Chondrocyte (in vitro differentiated cells): Measurements from ENCODE around the gene MBNL1. TPM values are rescaled to one million over a fixed set of nuclear protein-coding genes. Genes with fewer than 3 reads are reported as not detected.

ENCODE experiments used
- DNase-seq: peaks from one replicate; pipeline ENCODE4 v3.0.0; 2021; ENCODE audit warnings: mixed read lengths, low spot score
- H3K27ac Mint-ChIP-seq: one replicate; pipeline ENCODE4 v1.8.0; 2021; ENCODE audit warnings: mild to moderate bottlenecking, moderate library complexity, mixed read lengths; ENCODE audit not compliant: unreplicated experiment
- H3K27me3 Mint-ChIP-seq: 2 replicates; pipeline ENCODE4 v1.8.0; 2021; ENCODE audit warnings: low read depth, mixed read lengths
- H3K36me3 Mint-ChIP-seq: 2 replicates; pipeline ENCODE4 v1.8.0; 2021; ENCODE audit warnings: low read depth, mixed read lengths
- H3K4me1 Mint-ChIP-seq: 2 replicates; pipeline ENCODE4 v1.8.0; 2021; ENCODE audit warnings: low read depth, mild to moderate bottlenecking, mixed read lengths
- H3K4me3 Mint-ChIP-seq: one replicate; pipeline ENCODE4 v1.8.0; 2021; ENCODE audit warnings: mild to moderate bottlenecking, moderate library complexity, mixed read lengths; ENCODE audit not compliant: unreplicated experiment
- H3K9me3 Mint-ChIP-seq: 2 replicates; pipeline ENCODE4 v1.8.0; 2021; ENCODE audit warnings: low read depth, mixed read lengths
- total RNA-seq: library from RNA; stranded (reverse); gene quantifications from 3 replicates; pipeline ENCODE4 v1.2.1, GENCODE V29; 2021
- TF ChIP-seq, protein P1 (sequence below): fragments of 200-600 bp; sonication (generic); IDR thresholded peaks from 2 replicates; pipeline ENCODE4 v1.5.0; 2021; ENCODE audit warnings: antibody characterized with exemption, mild to moderate bottlenecking, moderate library complexity

MBNL1 gene
- total RNA-seq, 1 donor from 2014 or later = 166 TPM

DNA sequence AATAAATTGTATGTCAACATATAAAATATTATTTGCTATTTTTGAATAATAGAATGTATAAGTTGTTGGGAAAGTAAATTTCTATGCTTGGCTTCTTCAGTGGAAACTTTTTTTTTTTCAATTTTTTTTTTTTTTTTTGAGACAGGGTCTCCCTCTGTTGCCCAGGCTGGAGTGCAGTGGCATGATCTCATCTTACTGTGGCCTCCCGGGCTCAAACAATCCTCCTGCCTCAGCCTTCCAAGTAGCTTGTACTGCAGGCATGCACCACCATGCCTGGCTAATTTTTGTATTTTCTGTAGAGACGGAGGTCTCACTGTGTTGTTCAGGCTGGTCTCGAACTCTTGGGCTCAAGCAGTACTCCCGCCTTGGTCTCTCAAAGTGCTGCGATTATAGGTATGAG is 16.8 kb downstream of the MBNL1 start:
- DNase-seq = no peak
- no peaks in the 10 kb centered on the region for H3K36me3 Mint-ChIP-seq
- no peak overlapping the region for H3K27ac Mint-ChIP-seq
- H3K4me3 Mint-ChIP-seq = no peak overlapping the region
- TF ChIP-seq, protein P1, sequence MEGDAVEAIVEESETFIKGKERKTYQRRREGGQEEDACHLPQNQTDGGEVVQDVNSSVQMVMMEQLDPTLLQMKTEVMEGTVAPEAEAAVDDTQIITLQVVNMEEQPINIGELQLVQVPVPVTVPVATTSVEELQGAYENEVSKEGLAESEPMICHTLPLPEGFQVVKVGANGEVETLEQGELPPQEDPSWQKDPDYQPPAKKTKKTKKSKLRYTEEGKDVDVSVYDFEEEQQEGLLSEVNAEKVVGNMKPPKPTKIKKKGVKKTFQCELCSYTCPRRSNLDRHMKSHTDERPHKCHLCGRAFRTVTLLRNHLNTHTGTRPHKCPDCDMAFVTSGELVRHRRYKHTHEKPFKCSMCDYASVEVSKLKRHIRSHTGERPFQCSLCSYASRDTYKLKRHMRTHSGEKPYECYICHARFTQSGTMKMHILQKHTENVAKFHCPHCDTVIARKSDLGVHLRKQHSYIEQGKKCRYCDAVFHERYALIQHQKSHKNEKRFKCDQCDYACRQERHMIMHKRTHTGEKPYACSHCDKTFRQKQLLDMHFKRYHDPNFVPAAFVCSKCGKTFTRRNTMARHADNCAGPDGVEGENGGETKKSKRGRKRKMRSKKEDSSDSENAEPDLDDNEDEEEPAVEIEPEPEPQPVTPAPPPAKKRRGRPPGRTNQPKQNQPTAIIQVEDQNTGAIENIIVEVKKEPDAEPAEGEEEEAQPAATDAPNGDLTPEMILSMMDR = no peak
- H3K4me1 Mint-ChIP-seq = peaks cover 63% of the 10 kb centered on the region
- no peaks in the 10 kb centered on the region for H3K27me3 Mint-ChIP-seq
- H3K9me3 Mint-ChIP-seq = no peaks in the 10 kb centered on the region

- peaks cover 59% of the 10 kb centered on the region for H3K4me1 Mint-ChIP-seq
- H3K4me3 Mint-ChIP-seq = no peak overlapping the region
- TF ChIP-seq, protein P1 = no peak
- no peaks in the 10 kb centered on the region for H3K36me3 Mint-ChIP-seq
- no peaks in the 10 kb centered on the region for H3K9me3 Mint-ChIP-seq
- H3K27ac Mint-ChIP-seq = peak overlapping the region; percentile 82
- no peaks in the 10 kb centered on the region for H3K27me3 Mint-ChIP-seq
- no peak for DNase-seq
Observed at GRCh38 chr3:152287898-152288576, 19.3 kb downstream of the MBNL1 start.

GRCh38 chr3:152288681-152289080 is 20.0 kb downstream of the MBNL1 start:
- no peak for DNase-seq
- no peaks in the 10 kb centered on the region for H3K36me3 Mint-ChIP-seq
- TF ChIP-seq, protein P1 = no peak
- H3K4me1 Mint-ChIP-seq = peaks cover 56% of the 10 kb centered on the region
- H3K9me3 Mint-ChIP-seq = no peaks in the 10 kb centered on the region
- no peaks in the 10 kb centered on the region for H3K27me3 Mint-ChIP-seq
- H3K27ac Mint-ChIP-seq = no peak overlapping the region
- no peak overlapping the region for H3K4me3 Mint-ChIP-seq

- DNase-seq = no peak
- Mint-ChIP-seq H3K9me3 (no peaks in the 10 kb centered on the region), H3K27ac (no peak overlapping the region), H3K36me3 (no peaks in the 10 kb centered on the region), H3K4me1 (peaks cover 51% of the 10 kb centered on the region), H3K4me3 (no peak overlapping the region), H3K27me3 (no peaks in the 10 kb centered on the region)
- TF ChIP-seq, protein P1 = no peak
Observed at GRCh38 chr3:152289708-152290107, 21.0 kb downstream of the MBNL1 start.

GRCh38 chr3:152290374-152290773 is 21.6 kb downstream of the MBNL1 start:
- Mint-ChIP-seq H3K27ac (peak overlapping the region; percentile 10), H3K4me3 (no peak overlapping the region), H3K9me3 (no peaks in the 10 kb centered on the region), H3K4me1 (peaks cover 48% of the 10 kb centered on the region), H3K27me3 (no peaks in the 10 kb centered on the region), H3K36me3 (no peaks in the 10 kb centered on the region)
- TF ChIP-seq, protein P1 = no peak
- DNase-seq = no peak
